A549 (cell line): ENCODE measurements around the gene PPP4R4.

Experiments used
- CHD2 ChIP-seq: fragments of 150-350 bp; IDR thresholded peaks from 2 replicates; pipeline ENCODE4 v1.6.1; 2014; ENCODE audit warnings: low read length; ENCODE audit not compliant: partially characterized antibody
- USF2 ChIP-seq: fragments of 450-650 bp; IDR thresholded peaks from 2 replicates; pipeline ENCODE4 v1.6.1; 2014; ENCODE audit warnings: antibody characterized with exemption
- TF ChIP-seq, protein P1 (sequence below): fragments of >200 bp; sonication (Bioruptor Twin); formaldehyde crosslinking; IDR thresholded peaks from 3 replicates; pipeline ENCODE4 v1.5.1; 2016

GRCh38 chr14:94175747-94176146 is 1.6 kb downstream of the PPP4R4 start:
- TF ChIP-seq, protein P1, sequence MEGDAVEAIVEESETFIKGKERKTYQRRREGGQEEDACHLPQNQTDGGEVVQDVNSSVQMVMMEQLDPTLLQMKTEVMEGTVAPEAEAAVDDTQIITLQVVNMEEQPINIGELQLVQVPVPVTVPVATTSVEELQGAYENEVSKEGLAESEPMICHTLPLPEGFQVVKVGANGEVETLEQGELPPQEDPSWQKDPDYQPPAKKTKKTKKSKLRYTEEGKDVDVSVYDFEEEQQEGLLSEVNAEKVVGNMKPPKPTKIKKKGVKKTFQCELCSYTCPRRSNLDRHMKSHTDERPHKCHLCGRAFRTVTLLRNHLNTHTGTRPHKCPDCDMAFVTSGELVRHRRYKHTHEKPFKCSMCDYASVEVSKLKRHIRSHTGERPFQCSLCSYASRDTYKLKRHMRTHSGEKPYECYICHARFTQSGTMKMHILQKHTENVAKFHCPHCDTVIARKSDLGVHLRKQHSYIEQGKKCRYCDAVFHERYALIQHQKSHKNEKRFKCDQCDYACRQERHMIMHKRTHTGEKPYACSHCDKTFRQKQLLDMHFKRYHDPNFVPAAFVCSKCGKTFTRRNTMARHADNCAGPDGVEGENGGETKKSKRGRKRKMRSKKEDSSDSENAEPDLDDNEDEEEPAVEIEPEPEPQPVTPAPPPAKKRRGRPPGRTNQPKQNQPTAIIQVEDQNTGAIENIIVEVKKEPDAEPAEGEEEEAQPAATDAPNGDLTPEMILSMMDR = no peak
- TF ChIP-seq CHD2 (no peak), USF2 (no peak)
